ENCODE results near the gene NTN3.
A peak's percentile ranks its signal among the peaks of the same experiment; 100 is the strongest.
"Not testable (repeated sequence)": the region's sequence is repeated elsewhere in the genome, so short reads cannot be mapped to it uniquely, and the experiment has no call there.

NTN3 gene

GRCh38 chr16:2471016-2471652, at the start of gene NTN3:
Gene NTN3 (plus strand): TSS chr16:2471297. CDS start chr16:2471702, 405 bp downstream.
- FAIRE-seq (no peak), DNase-seq (ENCODE audit: low spot score) (no peak)

- DNase-seq (ENCODE audit: low spot score), result no peak
- no peak for FAIRE-seq
These were observed 48.8 kb upstream of the NTN3 start for GRCh38 chr16:2422123-2422867.

- no peak for FAIRE-seq
- DNase-seq (ENCODE audit: low spot score), result no peak
These were observed 46.8 kb upstream of the NTN3 start for GRCh38 chr16:2424061-2425007.

- FAIRE-seq, result no peak
- no peak for DNase-seq (ENCODE audit: low spot score)
These were observed 46.0 kb upstream of the NTN3 start for GRCh38 chr16:2425008-2425518.

GRCh38 chr16:2425825-2426430, 45.2 kb upstream of the NTN3 start:
- DNase-seq (ENCODE audit: low spot score) (no peak), FAIRE-seq (no peak)

- FAIRE-seq, result no peak
- no peak for DNase-seq (ENCODE audit: low spot score)
These were observed 44.1 kb upstream of the NTN3 start for GRCh38 chr16:2426941-2427361.

DNA sequence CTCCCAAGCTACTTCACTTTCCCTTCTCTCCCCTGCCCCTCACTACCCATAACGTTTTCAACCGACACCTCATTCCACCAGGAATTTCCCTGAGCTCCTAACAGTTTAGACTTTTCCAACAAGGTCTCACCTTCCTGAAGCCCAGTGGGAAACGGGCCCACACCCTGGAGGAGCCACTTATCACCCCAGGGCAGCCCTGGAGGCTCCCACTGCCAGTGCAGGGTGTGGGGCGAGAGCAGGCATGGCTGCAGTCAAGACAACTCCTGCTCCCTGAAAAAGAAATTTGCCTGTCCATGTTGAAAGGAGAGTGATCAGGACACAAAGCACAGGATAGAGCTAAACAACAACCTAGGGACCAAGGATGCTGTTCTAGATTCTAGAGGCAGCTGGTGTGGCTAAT, 43.6 kb upstream of the NTN3 start:
- FAIRE-seq (no peak), DNase-seq (ENCODE audit: low spot score) (no peak)

DNA sequence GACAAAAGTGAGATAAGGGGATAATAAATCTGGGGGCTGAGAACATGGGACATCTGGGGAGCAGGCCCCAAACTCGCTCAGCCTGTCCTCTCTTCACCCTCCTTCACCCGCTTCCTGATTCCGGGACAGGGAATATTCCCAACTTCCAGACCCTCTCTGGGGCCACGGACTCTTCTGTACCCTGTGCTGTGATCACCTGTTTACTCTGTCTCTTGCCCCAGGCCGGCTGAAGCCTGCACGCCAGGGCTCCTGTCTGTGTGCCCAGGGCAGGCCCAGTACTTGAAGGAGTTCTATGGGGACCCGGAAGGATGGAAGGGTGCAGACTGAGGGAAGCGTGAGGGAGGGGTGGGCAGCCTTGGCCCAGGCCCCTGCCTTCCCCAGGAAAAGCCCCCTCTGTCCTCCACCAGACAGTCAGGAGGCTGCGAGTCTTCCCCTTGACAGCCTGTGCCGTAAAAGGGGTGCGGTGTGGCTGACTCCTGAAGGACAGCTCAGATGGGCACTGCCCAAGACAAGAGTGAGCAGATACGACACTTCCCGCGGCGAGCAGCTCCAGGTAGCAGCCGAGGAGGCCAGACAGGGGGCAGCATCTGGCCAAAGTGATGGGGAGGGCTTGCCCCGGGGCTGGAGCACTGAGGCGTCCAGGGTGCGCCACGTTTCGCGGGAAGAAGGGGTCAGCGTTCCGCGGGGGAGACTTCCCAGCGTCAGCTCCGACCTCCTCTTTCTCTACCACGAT, 42.9 kb upstream of the NTN3 start:
- no peak for FAIRE-seq
- no peak for DNase-seq (ENCODE audit: low spot score)

DNA sequence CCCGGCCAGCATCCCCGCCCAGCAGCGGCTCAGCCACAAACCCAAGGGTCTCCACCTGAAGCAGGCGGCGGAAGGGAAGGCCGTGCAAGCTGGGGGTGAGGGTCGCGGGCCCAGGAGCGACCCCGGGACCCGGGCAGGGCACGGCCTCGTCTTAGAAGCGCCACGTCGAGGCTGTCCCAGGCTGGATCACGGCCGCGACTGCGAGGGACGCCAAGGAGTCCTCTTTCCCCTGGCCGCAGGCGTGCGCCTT, 42.4 kb upstream of the NTN3 start:
- FAIRE-seq, result no peak
- no peak for DNase-seq (ENCODE audit: low spot score)

- FAIRE-seq, result no peak
- peak; percentile 83 for DNase-seq (ENCODE audit: low spot score)
These were observed 41.9 kb upstream of the NTN3 start, which contains the start of gene CCNF for GRCh38 chr16:2429034-2429770. Gene CCNF (plus strand): TSS chr16:2429447. CDS start chr16:2429482, 35 bp downstream.

GRCh38 chr16:2429771-2430663, 41.1 kb upstream of the NTN3 start:
- DNase-seq (ENCODE audit: low spot score) (no peak), FAIRE-seq (no peak)

- FAIRE-seq (no peak), DNase-seq (ENCODE audit: low spot score) (no peak)
These were observed 38.8 kb upstream of the NTN3 start for GRCh38 chr16:2432286-2432685.

DNA sequence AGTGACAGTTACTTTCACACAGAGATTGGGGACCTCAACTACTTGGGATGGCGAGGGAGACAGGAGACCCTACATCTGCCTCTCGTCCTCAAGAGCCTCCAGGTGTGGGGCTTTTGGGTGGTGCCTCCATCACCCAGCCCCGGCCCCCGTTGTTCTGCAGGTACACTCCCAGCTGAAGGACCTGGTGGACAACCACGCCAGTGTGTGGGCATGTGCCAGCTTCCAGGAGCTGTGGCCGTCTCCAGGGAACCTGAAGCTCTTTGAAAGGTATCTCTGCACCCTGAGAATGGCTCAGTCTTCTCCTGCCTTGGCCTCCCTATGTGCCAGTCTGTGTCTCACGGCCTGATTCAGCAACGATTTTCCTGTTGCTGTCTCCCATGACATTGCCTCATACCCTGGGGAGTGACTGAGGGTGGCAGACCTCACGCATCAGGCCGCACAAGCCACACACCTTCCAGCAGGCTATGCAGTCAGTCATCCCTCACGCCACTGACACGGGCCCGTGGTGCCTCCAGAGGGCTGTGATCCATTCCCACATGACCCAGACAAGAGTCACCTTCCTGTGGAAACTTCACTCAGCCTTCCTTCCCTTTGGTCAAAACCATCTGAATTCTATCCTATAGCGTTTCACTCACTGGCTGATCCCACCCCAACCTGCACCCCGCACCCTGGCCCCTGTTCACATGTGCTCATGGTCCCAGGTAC, 38.1 kb upstream of the NTN3 start:
- no peak for DNase-seq (ENCODE audit: low spot score)
- FAIRE-seq, result no peak

DNA sequence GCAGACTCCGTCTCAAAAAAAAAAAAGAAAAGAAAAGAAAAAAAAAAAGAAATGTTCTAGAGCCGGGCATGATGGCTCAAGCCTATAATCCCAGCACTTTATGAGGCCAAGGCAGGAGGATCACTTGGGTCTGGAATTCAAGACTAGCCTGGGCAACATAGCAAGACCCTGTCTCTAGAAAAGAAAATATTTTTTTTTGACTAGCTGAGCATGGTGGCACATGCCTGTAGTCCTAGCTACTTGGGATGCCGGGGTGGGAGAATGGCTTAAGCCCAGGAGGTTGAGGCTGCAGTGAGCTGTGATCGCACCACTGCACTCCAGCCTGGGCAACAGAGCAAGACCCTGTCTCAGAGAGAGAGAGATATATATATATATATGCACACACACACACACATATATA, 35.9 kb upstream of the NTN3 start:
- DNase-seq (ENCODE audit: low spot score); FAIRE-seq: not testable (repeated sequence)

DNA sequence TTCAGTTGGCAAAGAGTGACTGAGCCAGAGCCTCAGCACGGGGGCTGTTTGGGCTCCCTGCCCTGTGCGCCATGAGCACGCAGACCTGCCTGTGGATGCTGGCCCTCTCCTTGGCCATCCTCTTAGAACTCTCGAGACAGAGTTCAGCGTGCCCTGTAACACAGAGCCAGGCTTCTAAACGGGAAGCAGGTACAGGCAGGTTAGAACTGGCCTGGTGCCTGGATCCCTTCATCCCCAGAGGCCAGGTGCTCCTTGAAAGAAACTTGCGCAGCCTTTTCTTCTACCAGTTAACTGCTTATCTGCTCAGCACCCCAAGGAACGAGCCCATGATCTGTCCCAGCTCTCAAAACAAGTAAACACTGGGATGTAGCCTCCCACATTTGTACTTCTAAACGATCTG, 35.0 kb upstream of the NTN3 start:
- FAIRE-seq, result no peak
- DNase-seq (ENCODE audit: low spot score), result no peak

DNA sequence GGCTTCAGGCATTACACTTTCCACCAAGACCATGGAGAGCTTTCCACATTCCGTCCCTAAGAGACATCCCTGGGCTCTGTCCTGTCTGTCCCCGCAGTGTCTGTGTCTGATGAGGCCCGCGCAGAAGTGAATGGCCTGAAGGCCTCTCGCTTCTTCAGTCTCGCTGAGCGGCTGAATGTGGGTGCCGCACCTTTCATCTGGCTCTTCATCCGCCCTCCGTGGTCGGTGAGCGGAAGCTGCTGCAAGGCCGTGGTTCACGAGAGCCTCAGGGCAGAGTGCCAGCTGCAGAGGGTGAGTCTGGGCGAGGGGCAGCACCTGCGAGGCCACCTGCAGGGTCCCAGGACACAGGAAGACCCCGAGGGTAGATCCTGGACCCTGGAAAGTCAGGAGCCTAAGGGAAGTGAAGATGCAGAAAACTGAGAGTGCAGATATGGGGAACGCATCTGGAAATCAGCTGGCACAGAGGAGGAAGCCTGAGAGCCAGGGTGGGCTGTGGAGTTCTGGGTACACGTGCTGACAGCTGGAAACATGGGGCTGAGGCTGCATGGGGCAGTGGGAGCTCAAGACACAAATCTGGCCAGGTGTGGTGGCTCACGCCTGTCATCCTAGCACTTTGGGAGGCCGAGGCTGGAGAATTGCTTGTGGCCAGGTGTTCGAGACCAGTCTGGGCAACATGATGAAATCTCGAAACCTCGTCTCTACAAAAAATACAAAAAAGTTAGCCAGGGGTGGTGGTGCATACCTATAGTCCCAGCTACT, 33.9 kb upstream of the NTN3 start:
- DNase-seq (ENCODE audit: low spot score) (no peak), FAIRE-seq (no peak)

DNA sequence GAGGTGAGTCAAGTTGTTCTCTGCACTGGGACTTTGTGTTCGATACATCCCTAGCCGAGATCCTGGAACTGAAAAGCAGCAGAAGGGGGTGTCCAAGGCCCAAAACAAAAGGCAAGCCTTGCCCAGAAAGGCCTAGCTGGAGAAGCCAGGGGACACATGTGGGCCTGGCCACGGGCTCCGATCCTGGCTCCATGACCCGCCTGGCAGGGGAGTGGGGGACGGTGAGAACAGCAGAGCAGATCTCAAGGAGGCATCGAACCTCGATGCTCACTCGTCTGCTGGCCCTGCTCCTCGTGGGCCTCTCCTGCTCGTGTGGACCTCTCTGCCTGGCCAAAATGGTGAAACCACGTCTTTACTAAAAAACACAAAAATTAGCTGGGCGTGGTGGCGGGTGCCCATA, 33.0 kb upstream of the NTN3 start:
- FAIRE-seq (no peak), DNase-seq (ENCODE audit: low spot score) (no peak)

- FAIRE-seq (no peak), DNase-seq (ENCODE audit: low spot score) (no peak)
These were observed 31.5 kb upstream of the NTN3 start for GRCh38 chr16:2439598-2439997.
